Measurements from ENCODE around the gene ZFAND3.

The ZFAND3 gene

GRCh38 chr6:37897818-37898515 is 78.4 kb downstream of the ZFAND3 start:
- no peak for DNase-seq

GRCh38 chr6:37903351-37904340 is 84.1 kb downstream of the ZFAND3 start:
- no peak for DNase-seq

GRCh38 chr6:37904590-37904989 is 85.1 kb downstream of the ZFAND3 start:
- DNase-seq: no peak

- no peak for DNase-seq
Observed at GRCh38 chr6:37906121-37906520, 86.6 kb downstream of the ZFAND3 start.

GRCh38 chr6:37910998-37911397 is 91.5 kb downstream of the ZFAND3 start:
- DNase-seq: no peak

- no peak for DNase-seq
Observed at GRCh38 chr6:37913210-37913609, 93.7 kb downstream of the ZFAND3 start.

- no peak for DNase-seq
Observed at GRCh38 chr6:37915463-37915862, 95.9 kb downstream of the ZFAND3 start.

- no peak for DNase-seq
Observed at GRCh38 chr6:37916149-37916548, 96.6 kb downstream of the ZFAND3 start.

GRCh38 chr6:37916675-37917074 is 97.1 kb downstream of the ZFAND3 start:
- no peak for DNase-seq

- DNase-seq: no peak
Observed at GRCh38 chr6:37917566-37917965, 98.0 kb downstream of the ZFAND3 start.

- DNase-seq: no peak
Observed at GRCh38 chr6:37919417-37920157, 100.1 kb downstream of the ZFAND3 start.

- no peak for DNase-seq
Observed at GRCh38 chr6:37920667-37921066, 101.1 kb downstream of the ZFAND3 start.

- no peak for DNase-seq
Observed at GRCh38 chr6:37922563-37922962, 103.0 kb downstream of the ZFAND3 start.

GRCh38 chr6:37923514-37923913 is 104.0 kb downstream of the ZFAND3 start:
- DNase-seq: no peak

GRCh38 chr6:37926661-37927060 is 107.1 kb downstream of the ZFAND3 start:
- DNase-seq: no peak

- DNase-seq: no peak
Observed at GRCh38 chr6:37928217-37928616, 108.7 kb downstream of the ZFAND3 start.

- DNase-seq: no peak
Observed at GRCh38 chr6:37930288-37930971, 110.9 kb downstream of the ZFAND3 start.

- no peak for DNase-seq
Observed at GRCh38 chr6:37931066-37931465, 111.5 kb downstream of the ZFAND3 start.

- no peak for DNase-seq
Observed at GRCh38 chr6:37934276-37934675, 114.7 kb downstream of the ZFAND3 start.

GRCh38 chr6:37936150-37936549 is 116.6 kb downstream of the ZFAND3 start:
- no peak for DNase-seq

GRCh38 chr6:37936906-37937305 is 117.4 kb downstream of the ZFAND3 start:
- peak; percentile 25 to 35 for DNase-seq

GRCh38 chr6:37938909-37939308 is 119.4 kb downstream of the ZFAND3 start:
- DNase-seq: no peak
